HepG2 (cell line): ENCODE results near the gene SHISA6. TPM values are rescaled to one million over a fixed set of nuclear protein-coding genes. Genes with fewer than 3 reads are reported as not detected.

Source experiments
- ATAC-seq: fragments of 200-7000 bp; cut with Tn5 transposase; 3 replicates; pipeline ENCODE4 v1.9.1; 2020; ENCODE audit warnings: mild to moderate bottlenecking, moderate library complexity
- BruUV-seq: library from RNA; stranded (reverse); fragments of 400-500 nt; replicated peaks from 2 replicates; lab custom pipeline; 2021; lab: Mats Ljungman, UMichigan
- CTCF ChIA-PET: fragments of 300-600 bp; formaldehyde crosslinking; extraction: SDS; loops from one replicate; lab custom pipeline; 2021; ENCODE audit warnings: low total read pairs, inconsistent platforms, low intra/inter-chr PET ratio; lab: Yijun Ruan, JAX
- POLR2A ChIA-PET: fragments of 350-600 bp; sonication (Branson Sonifier 250); formaldehyde crosslinking; loops from one replicate; lab custom pipeline; 2020; ENCODE audit warnings: antibody characterized with exemption, inconsistent platforms; lab: Yijun Ruan, JAX
- DNase-seq: peaks from one replicate; pipeline ENCODE4 v3.0.0-alpha.2; 2015; ENCODE audit warnings: low spot score
- FAIRE-seq: peaks from 3 replicates; lab custom pipeline; 2011; peaks lifted over from hg19 to GRCh38; lab: Jason Lieb, UNC
- H2AFZ ChIP-seq: one replicate; pipeline ENCODE4 v1.6.1; 2011; ENCODE audit warnings: low read length, inconsistent platforms
- H3K27ac ChIP-seq: fragments of 300-600 bp; 3 replicates; pipeline ENCODE4 v1.8.0; 2011; ENCODE audit warnings: mixed run types, mild to moderate bottlenecking, mixed read lengths, low read length, inconsistent platforms; ENCODE audit not compliant: insufficient read depth; ENCODE audit errors: extremely low read length
- H3K27me3 ChIP-seq, 2 experiments: fragments of 200-600 bp in 1 of 2; 2 replicates in 1 of 2; 3 replicates in 1 of 2; pipeline versions ENCODE4 v1.6.0 to v1.8.0; 2011; ENCODE audit warnings: low read length in 2 of 2, mild to moderate bottlenecking in 2 of 2, moderate library complexity in 2 of 2, inconsistent platforms in 1 of 2; ENCODE audit not compliant: insufficient read depth in 2 of 2, control insufficient read depth in 1 of 2
- H3K36me3 ChIP-seq, 2 experiments: fragments of 200-600 bp in 1 of 2; replicated peaks in 1 of 2; 2 replicates in 1 of 2; 3 replicates in 1 of 2; pipeline versions ENCODE4 v1.5.1 to v1.8.0; 2011; ENCODE audit warnings: low read length in 2 of 2, inconsistent platforms in 1 of 2; ENCODE audit not compliant: insufficient read depth in 2 of 2, control insufficient read depth in 1 of 2
- H3K4me1 ChIP-seq: 2 replicates; pipeline ENCODE4 v1.5.1; 2012; ENCODE audit warnings: low read length, inconsistent platforms; ENCODE audit not compliant: insufficient read depth
- H3K4me2 ChIP-seq: 2 replicates; pipeline ENCODE4 v1.6.0; 2011; ENCODE audit warnings: low read depth, low read length, inconsistent platforms
- H3K4me3 ChIP-seq, 3 experiments: fragments of 200-600 bp in 1 of 3; sonication (generic), shearing (Covaris generic) in 1 of 3; replicated peaks in 1 of 3; 2 replicates each; pipeline ENCODE4 v1.5.1; 2011 to 2016; ENCODE audit warnings: low read length in 3 of 3, inconsistent platforms in 2 of 3, low read depth in 2 of 3, mild to moderate bottlenecking in 2 of 3, control low read depth in 1 of 3, mixed read lengths in 1 of 3; ENCODE audit not compliant: insufficient read depth in 1 of 3
- H3K79me2 ChIP-seq: one replicate; pipeline ENCODE4 v1.6.1; 2011; ENCODE audit warnings: low read length, inconsistent platforms; ENCODE audit not compliant: insufficient read depth
- H3K9ac ChIP-seq: 2 replicates; pipeline ENCODE4 v1.6.0; 2011; ENCODE audit warnings: mild to moderate bottlenecking, low read depth, low read length, inconsistent platforms; ENCODE audit not compliant: insufficient read depth
- H3K9me3 ChIP-seq: 2 replicates; pipeline ENCODE4 v1.5.1; 2012; ENCODE audit warnings: mild to moderate bottlenecking, low read length
- H4K20me1 ChIP-seq: 2 replicates; pipeline ENCODE4 v1.6.0; 2011; ENCODE audit warnings: inconsistent platforms, mild to moderate bottlenecking, low read length, moderate library complexity; ENCODE audit not compliant: insufficient read depth
- CHD4 ChIP-seq: fragments of 200-600 bp; sonication (generic); IDR thresholded peaks from 2 replicates; pipeline ENCODE4 v1.7.0; 2017; ENCODE audit warnings: mild to moderate bottlenecking, low read length, borderline replicate concordance
- FOXA3 ChIP-seq: IDR thresholded peaks from 2 replicates; pipeline ENCODE4 v1.6.1; 2016; ENCODE audit warnings: missing genetic modification reagents, missing compliant biosample characterization
- MAFK ChIP-seq, 2 experiments: IDR thresholded peaks in 1 of 2; conservative IDR thresholded peaks in 1 of 2; 2 replicates each; pipeline ENCODE4 v1.6.1; 2011; ENCODE audit warnings: improper control_type of control experiment in 2 of 2, low read length in 2 of 2
- NFIB ChIP-seq: sonication (generic); formaldehyde crosslinking; IDR thresholded peaks from 2 replicates; pipeline ENCODE4 v1.9.0; 2021; ENCODE audit warnings: missing genetic modification reagents, mild to moderate bottlenecking, borderline replicate concordance
- NPAS2 ChIP-seq: sonication (generic); formaldehyde crosslinking; IDR thresholded peaks from 2 replicates; pipeline ENCODE4 v1.8.0; 2022; ENCODE audit warnings: mild to moderate bottlenecking, missing genetic modification reagents, borderline replicate concordance
- TP53 ChIP-seq: sonication (generic); formaldehyde crosslinking; conservative IDR thresholded peaks from 2 replicates; pipeline ENCODE4 v1.4.0; 2020; ENCODE audit warnings: missing genetic modification reagents
- YY1 ChIP-seq: IDR thresholded peaks from 2 replicates; pipeline ENCODE4 v1.6.1; 2011; ENCODE audit warnings: low read length, low read depth, moderate library complexity, mild to moderate bottlenecking; ENCODE audit not compliant: insufficient read depth, insufficient replicate concordance
- ZNF460 ChIP-seq: sonication (generic); formaldehyde crosslinking; IDR thresholded peaks from 2 replicates; pipeline ENCODE4 v1.5.1; 2020; ENCODE audit warnings: missing genetic modification reagents, mild to moderate bottlenecking, borderline replicate concordance
- ZNF629 ChIP-seq: sonication (generic); formaldehyde crosslinking; conservative IDR thresholded peaks from 2 replicates; pipeline ENCODE4 v1.5.0; 2020; ENCODE audit warnings: missing genetic modification reagents
- WGBS: methylation state at CpG from one replicate; pipeline ENCODE4 v1.1.6; 2017; ENCODE audit warnings: low lambda C conversion rate; 5-methylcytosine and 5-hydroxymethylcytosine counted together
- in situ Hi-C: cut with HindIII; loops from 2 replicates; pipeline ENCODE4 v1.10.0; 2017; ENCODE audit warnings: low pct_unique_long_range_greater_than_20kb; ENCODE audit not compliant: extremely low pct_ligation_motif_present
- intact Hi-C: fragments of 100-400 bp; cut with micrococcal nuclease; formaldehyde crosslinking; loops from one replicate; pipeline ENCODE4 v1.10.0; 2022; ENCODE audit not compliant: unreplicated experiment
- polyA plus RNA-seq, 8 experiments: library from polyadenylated mRNA; depleted of rRNA in 3 of 8; stranded (reverse) in 7 of 8; unstranded in 1 of 8; fragments of >200 nt; fragmentation: Illumina TruSeq in 4 of 8; extraction: Trizol in 4 of 8; gene quantifications; 2 replicates each; pipeline versions ENCODE4 v1.2.1 to v1.2.3, GENCODE V29; 2011 to 2016; ENCODE audit warnings: low read depth in 4 of 8, missing spikeins in 1 of 8, mixed read lengths in 1 of 8; ENCODE audit not compliant: insufficient read depth in 1 of 8
- total RNA-seq, 5 experiments: library from RNA; depleted of rRNA; stranded (reverse); fragments of >200 nt; fragmentation: Illumina TruSeq; extraction: Trizol; gene quantifications; 2 replicates each; pipeline ENCODE4 v1.2.3, GENCODE V29; 2016; ENCODE audit warnings: low read depth in 1 of 5
- TF ChIP-seq, protein P1 (sequence below): IDR thresholded peaks from 2 replicates; pipeline ENCODE4 v1.6.1; 2016; ENCODE audit warnings: low read depth, borderline replicate concordance
- TF ChIP-seq, protein P2 (sequence below): sonication (generic); formaldehyde crosslinking; IDR thresholded peaks from 2 replicates; pipeline ENCODE4 v1.5.0; 2020; ENCODE audit warnings: mild to moderate bottlenecking, missing genetic modification reagents, borderline replicate concordance

Gene SHISA6
- total and polyA plus RNA-seq, 2 of the 13 experiments (the other 11 are each of a cell fraction or from before 2014, with no cell fraction given): not detected

DNA sequence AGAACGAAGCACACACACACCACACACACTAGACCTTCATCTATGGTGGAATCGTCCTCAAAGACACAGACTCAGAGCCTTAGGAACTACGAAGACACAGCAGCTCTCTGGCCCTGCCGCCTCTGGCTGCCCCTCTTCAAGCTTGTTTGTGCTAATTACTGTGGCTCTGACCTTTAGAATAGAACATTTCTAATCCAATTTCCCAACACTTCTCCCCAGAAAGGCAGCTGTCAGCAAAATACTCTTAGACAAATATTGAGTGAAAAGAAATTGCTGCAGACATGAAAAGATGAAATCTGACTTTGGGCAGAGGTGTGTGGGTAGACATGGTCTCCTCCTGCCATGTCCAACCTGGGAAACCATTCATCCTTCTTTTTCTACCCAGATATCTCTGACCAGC, 205.3 kb downstream of the SHISA6 start:
- TF ChIP-seq MAFK (conservative IDR thresholded peaks at IDR 0.05 in 1 of 2, IDR thresholded peaks at IDR 0.05 in 1 of 2; ENCODE audit: low read length in 2 of 2): peak in 1 of 2 experiments; percentile 51; a peak in 2 of 4 replicates
- TF ChIP-seq, protein P1, sequence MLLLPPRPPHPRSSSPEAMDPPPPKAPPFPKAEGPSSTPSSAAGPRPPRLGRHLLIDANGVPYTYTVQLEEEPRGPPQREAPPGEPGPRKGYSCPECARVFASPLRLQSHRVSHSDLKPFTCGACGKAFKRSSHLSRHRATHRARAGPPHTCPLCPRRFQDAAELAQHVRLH (CRISPR knock-in tag): no peak
- CTCF ChIA-PET: no interaction called here
- POLR2A ChIA-PET: no interaction called here
- FAIRE-seq: no peak
- intact Hi-C loops (no loop called here), in situ Hi-C loops (no loop called here)
- Histone ChIP-seq H3K4me3 (no peak overlapping the region), H3K36me3 (no peaks in the 10 kb centered on the region), H3K27ac (no peak overlapping the region), H3K9ac (no peak overlapping the region), H3K9me3 (no peaks in the 10 kb centered on the region), H2AFZ (no peak overlapping the region), H3K79me2 (no peaks in the 10 kb centered on the region), H3K4me2 (no peak overlapping the region), H4K20me1 (no peaks in the 10 kb centered on the region), H3K4me1 (no peaks in the 10 kb centered on the region), H3K27me3 (peaks cover 0 to 2% of the 10 kb centered on the region in 2 experiments; a peak in 1 of 5 replicates)
- DNase-seq: no peak
- BruUV-seq: no TSS peak
- 5% methylated on average over 4 of the region's 4 CpGs for WGBS
- ATAC-seq: no peak

DNA sequence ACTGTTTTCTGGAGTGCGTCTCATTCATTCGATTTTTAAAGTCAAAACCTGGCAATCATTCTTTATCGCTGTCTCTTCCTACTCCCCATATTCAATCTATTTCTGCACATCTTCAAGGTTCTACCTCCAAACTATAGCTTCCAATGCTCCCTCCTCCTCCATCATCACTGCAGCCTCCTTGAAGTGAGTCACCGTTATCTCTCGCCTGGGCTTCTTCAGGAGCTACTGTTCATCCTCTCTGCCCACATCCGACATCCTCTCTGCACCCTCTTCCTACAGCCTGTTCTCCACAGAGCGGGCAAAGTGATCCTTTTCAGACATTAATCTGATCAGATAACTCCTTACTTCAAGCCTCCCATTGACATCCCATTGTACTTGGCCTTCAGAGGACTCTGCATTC, 213.1 kb downstream of the SHISA6 start:
- H3K4me1 ChIP-seq: no peaks in the 10 kb centered on the region
- DNase-seq: no peak
- in situ Hi-C loops (no loop called here), intact Hi-C loops (no loop called here)
- no peak for ATAC-seq
- H3K27me3 ChIP-seq: peaks cover 0 to 16% of the 10 kb centered on the region in 2 experiments; a peak in 1 of 5 replicates
- H3K79me2 ChIP-seq: no peaks in the 10 kb centered on the region
- BruUV-seq: no TSS peak
- no peak overlapping the region for H3K4me2 ChIP-seq
- H3K9me3 ChIP-seq: no peaks in the 10 kb centered on the region
- no peak overlapping the region for H2AFZ ChIP-seq
- no peak overlapping the region for H3K4me3 ChIP-seq
- ChIA-PET POLR2A (no interaction called here), CTCF (no interaction called here)
- no peaks in the 10 kb centered on the region for H3K36me3 ChIP-seq
- H3K9ac ChIP-seq: no peak overlapping the region
- FAIRE-seq: no peak
- 45% methylated on average over 7 of the region's 7 CpGs for WGBS
- no peak overlapping the region for H3K27ac ChIP-seq
- no peaks in the 10 kb centered on the region for H4K20me1 ChIP-seq
- TF ChIP-seq, protein P2, sequence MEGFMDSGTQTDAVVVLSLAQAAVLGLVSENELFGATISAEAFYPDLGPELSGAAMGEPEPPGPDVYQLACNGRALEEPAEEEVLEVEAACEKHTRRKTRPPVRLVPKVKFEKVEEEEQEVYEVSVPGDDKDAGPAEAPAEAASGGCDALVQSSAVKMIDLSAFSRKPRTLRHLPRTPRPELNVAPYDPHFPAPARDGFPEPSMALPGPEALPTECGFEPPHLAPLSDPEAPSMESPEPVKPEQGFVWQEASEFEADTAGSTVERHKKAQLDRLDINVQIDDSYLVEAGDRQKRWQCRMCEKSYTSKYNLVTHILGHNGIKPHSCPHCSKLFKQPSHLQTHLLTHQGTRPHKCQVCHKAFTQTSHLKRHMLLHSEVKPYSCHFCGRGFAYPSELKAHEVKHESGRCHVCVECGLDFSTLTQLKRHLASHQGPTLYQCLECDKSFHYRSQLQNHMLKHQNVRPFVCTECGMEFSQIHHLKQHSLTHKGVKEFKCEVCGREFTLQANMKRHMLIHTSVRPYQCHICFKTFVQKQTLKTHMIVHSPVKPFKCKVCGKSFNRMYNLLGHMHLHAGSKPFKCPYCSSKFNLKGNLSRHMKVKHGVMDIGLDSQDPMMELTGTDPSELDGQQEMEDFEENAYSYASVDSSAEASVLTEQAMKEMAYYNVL (CRISPR knock-in tag): no peak
- TF ChIP-seq NPAS2 (CRISPR knock-in tag): no peak
- no peak for TF ChIP-seq NFIB (CRISPR knock-in tag)
- no peak for TF ChIP-seq ZNF460 (CRISPR knock-in tag)
- no peak for TF ChIP-seq YY1
- no peak for TF ChIP-seq CHD4
- TF ChIP-seq TP53 (CRISPR knock-in tag): no peak
- TF ChIP-seq ZNF629 (CRISPR knock-in tag): no peak
- TF ChIP-seq FOXA3 (CRISPR knock-in tag): no peak
- TF ChIP-seq, all 625 proteins: peak for 0
